ENCODE results near the gene POLE. TPM values are rescaled to one million over a fixed set of nuclear protein-coding genes. Genes with fewer than 3 reads are reported as not detected.
A peak's percentile ranks its signal among the peaks of the same experiment; 100 is the strongest.

The POLE gene
- total and polyA plus RNA-seq, 5 donors: 10.6 to 22.1 (median 15.4) TPM

- intact Hi-C loops (cut with DNase I): loop anchor here in 3 of 4 donors (5.0 to 10.0 kb wide), 2 partner anchors 206 to 463 kb away; no protein-coding TSS in a partner anchor
- ATAC-seq (no peak), DNase-seq (peak in 1 of 3 donors; percentile 28)
- Histone ChIP-seq H3K9me3 (ENCODE audit: control insufficient read depth, low read length) (peaks cover 5% of the 10 kb centered on the region), H3K4me1 (ENCODE audit: control insufficient read depth, insufficient read depth, low read length) (no peaks in the 10 kb centered on the region), H3K27ac (ENCODE audit: low read length) (no peak overlapping the region), H3K4me3 (ENCODE audit: low read length) (peak overlapping the region; percentile 34), H3K27me3 (ENCODE audit: control insufficient read depth, insufficient read depth) (no peaks in the 10 kb centered on the region)
- WGBS: 6% methylated on average over 51 of the region's 51 CpGs
Measured at GRCh38 chr12:132617822-132618682, 69.1 kb downstream of the POLE start.

- no peak for DNase-seq
- H3K27me3 ChIP-seq (ENCODE audit: control insufficient read depth, insufficient read depth): no peaks in the 10 kb centered on the region
- peaks cover 5% of the 10 kb centered on the region for H3K9me3 ChIP-seq (ENCODE audit: control insufficient read depth, low read length)
- intact Hi-C loops (cut with DNase I): loop anchor here in 3 of 4 donors (5.0 to 10.0 kb wide), 2 partner anchors 205 to 462 kb away; no protein-coding TSS in a partner anchor
- no peaks in the 10 kb centered on the region for H3K4me1 ChIP-seq (ENCODE audit: control insufficient read depth, insufficient read depth, low read length)
- H3K4me3 ChIP-seq (ENCODE audit: low read length): no peak overlapping the region
- no peak for ATAC-seq
- 79% methylated on average over 4 of the region's 4 CpGs for WGBS
- no peak overlapping the region for H3K27ac ChIP-seq (ENCODE audit: low read length)
Measured at GRCh38 chr12:132617135-132617701, 69.9 kb downstream of the POLE start.

- Histone ChIP-seq H3K27me3 (ENCODE audit: control insufficient read depth, insufficient read depth) (no peaks in the 10 kb centered on the region), H3K27ac (ENCODE audit: low read length) (no peak overlapping the region), H3K4me3 (ENCODE audit: low read length) (no peak overlapping the region), H3K9me3 (ENCODE audit: control insufficient read depth, low read length) (peaks cover 8% of the 10 kb centered on the region), H3K4me1 (ENCODE audit: control insufficient read depth, insufficient read depth, low read length) (no peaks in the 10 kb centered on the region)
- 75% methylated on average over 16 of the region's 16 CpGs for WGBS
- ATAC-seq (peak; percentile 4 to 11), DNase-seq (peak in 1 of 3 donors; percentile 25)
- intact Hi-C loops (cut with DNase I): loop anchor here in 3 of 4 donors (2.0 to 10.0 kb wide), 3 partner anchors 201 to 461 kb away; no protein-coding TSS in a partner anchor
Measured at GRCh38 chr12:132615579-132616038, 71.5 kb downstream of the POLE start.

- no peaks in the 10 kb centered on the region for H3K27me3 ChIP-seq (ENCODE audit: control insufficient read depth, insufficient read depth)
- ATAC-seq (peak; percentile 86 to 89), DNase-seq (peak; percentile 81 to 92 (median 90))
- no peak overlapping the region for H3K27ac ChIP-seq (ENCODE audit: low read length)
- intact Hi-C loops (cut with DNase I): loop anchor here (2.0 to 10.0 kb wide), 4 partner anchors 198 to 460 kb away; no protein-coding TSS in a partner anchor
- H3K4me1 ChIP-seq (ENCODE audit: control insufficient read depth, insufficient read depth, low read length): no peaks in the 10 kb centered on the region
- 23% methylated on average over 18 of the region's 18 CpGs for WGBS
- peaks cover 8% of the 10 kb centered on the region for H3K9me3 ChIP-seq (ENCODE audit: control insufficient read depth, low read length)
- no peak overlapping the region for H3K4me3 ChIP-seq (ENCODE audit: low read length)
Measured at GRCh38 chr12:132614861-132615578, 72.1 kb downstream of the POLE start.

GRCh38 chr12:132614029-132614428, 73.1 kb downstream of the POLE start:
- peaks cover 8% of the 10 kb centered on the region for H3K9me3 ChIP-seq (ENCODE audit: control insufficient read depth, low read length)
- intact Hi-C loops (cut with DNase I): loop anchor here in 3 of 4 donors (2.0 to 10.0 kb wide), 3 partner anchors 197 to 459 kb away; no protein-coding TSS in a partner anchor
- peak in 1 of 3 donors; percentile 7 for DNase-seq

GRCh38 chr12:132611620-132612019, 75.5 kb downstream of the POLE start:
- Histone ChIP-seq H3K27ac (ENCODE audit: low read length) (no peak overlapping the region), H3K9me3 (ENCODE audit: control insufficient read depth, low read length) (peaks cover 4% of the 10 kb centered on the region), H3K4me3 (ENCODE audit: low read length) (no peak overlapping the region), H3K4me1 (ENCODE audit: control insufficient read depth, insufficient read depth, low read length) (no peaks in the 10 kb centered on the region), H3K27me3 (ENCODE audit: control insufficient read depth, insufficient read depth) (no peaks in the 10 kb centered on the region)
- DNase-seq (no peak), ATAC-seq (no peak)
- WGBS: 93% methylated on average over 10 of the region's 10 CpGs
- intact Hi-C loops (cut with DNase I): loop anchor here in 3 of 4 donors (5.0 to 10.0 kb wide), 2 partner anchors 194 to 457 kb away; no protein-coding TSS in a partner anchor

More at GRCh38 chr12:132614029-132614428, 73.1 kb downstream of the POLE start:
- no peaks in the 10 kb centered on the region for H3K27me3 ChIP-seq (ENCODE audit: control insufficient read depth, insufficient read depth)
- no peaks in the 10 kb centered on the region for H3K4me1 ChIP-seq (ENCODE audit: control insufficient read depth, insufficient read depth, low read length)
- no peak overlapping the region for H3K27ac ChIP-seq (ENCODE audit: low read length)
- ATAC-seq: no peak
- 85% methylated on average over 5 of the region's 5 CpGs for WGBS
- no peak overlapping the region for H3K4me3 ChIP-seq (ENCODE audit: low read length)

- intact Hi-C loops (cut with DNase I): loop anchor here in 3 of 4 donors (5.0 to 10.0 kb wide), 2 partner anchors 194 to 456 kb away; no protein-coding TSS in a partner anchor
- Histone ChIP-seq H3K27ac (ENCODE audit: low read length) (no peak overlapping the region), H3K27me3 (ENCODE audit: control insufficient read depth, insufficient read depth) (no peaks in the 10 kb centered on the region), H3K4me1 (ENCODE audit: control insufficient read depth, insufficient read depth, low read length) (no peaks in the 10 kb centered on the region), H3K4me3 (ENCODE audit: low read length) (no peak overlapping the region), H3K9me3 (ENCODE audit: control insufficient read depth, low read length) (peaks cover 4% of the 10 kb centered on the region)
- ATAC-seq (no peak), DNase-seq (peak in 1 of 3 donors; percentile 46)
- WGBS: 79% methylated on average over 33 of the region's 33 CpGs
Measured at GRCh38 chr12:132610866-132611602, 76.1 kb downstream of the POLE start.

GRCh38 chr12:132610051-132610759, 76.9 kb downstream of the POLE start, which contains the start of gene LRCOL1:
LRCOL1 (minus strand) TSS chr12:132610582; CDS start chr12:132606251, 4,331 bp downstream.
- H3K9me3 ChIP-seq (ENCODE audit: control insufficient read depth, low read length): peaks cover 4% of the 10 kb centered on the region
- H3K4me3 ChIP-seq (ENCODE audit: low read length): no peak within 1 kb of the TSS
- ATAC-seq (peak; percentile 21 to 50), DNase-seq (peak in 2 of 3 donors; percentile 59 to 72)
- no peaks in the 10 kb centered on the region for H3K27me3 ChIP-seq (ENCODE audit: control insufficient read depth, insufficient read depth)
- intact Hi-C loops (cut with DNase I): loop anchor here in 3 of 4 donors (5.0 to 10.0 kb wide), 2 partner anchors 193 to 455 kb away; no protein-coding TSS in a partner anchor
- H3K4me1 ChIP-seq (ENCODE audit: control insufficient read depth, insufficient read depth, low read length): no peaks in the 10 kb centered on the region
- no peak within 1 kb of the TSS for H3K27ac ChIP-seq (ENCODE audit: low read length)
- 33% methylated on average over 35 of the region's 35 CpGs for WGBS

- intact Hi-C loops (cut with DNase I): no loop called here
- no peaks in the 10 kb centered on the region for H3K27me3 ChIP-seq (ENCODE audit: control insufficient read depth, insufficient read depth)
Measured at GRCh38 chr12:132608231-132609171, 78.6 kb downstream of the POLE start.

More at GRCh38 chr12:132608231-132609171, 78.6 kb downstream of the POLE start:
- Histone ChIP-seq H3K4me1 (ENCODE audit: control insufficient read depth, insufficient read depth, low read length) (no peaks in the 10 kb centered on the region), H3K27ac (ENCODE audit: low read length) (no peak overlapping the region), H3K9me3 (ENCODE audit: control insufficient read depth, low read length) (peaks cover 4% of the 10 kb centered on the region), H3K4me3 (ENCODE audit: low read length) (no peak overlapping the region)
- no peak for ATAC-seq
- DNase-seq: peak in 1 of 3 donors; percentile 22
- WGBS: 49% methylated on average over 25 of the region's 25 CpGs

All from right cardiac atrium (tissue), 5 donors.